Nephron progenitor cell (in vitro differentiated cells): ENCODE results near the gene PLSCR2.
"Not testable (repeated sequence)": the region's sequence is repeated elsewhere in the genome, so short reads cannot be mapped to it uniquely, and the experiment has no call there.

Experiments used
- DNase-seq: peaks from one replicate; pipeline ENCODE4 v3.0.0; 2021
- H3K27ac Mint-ChIP-seq: 2 replicates; pipeline ENCODE4 v1.8.0; 2021; ENCODE audit warnings: mild to moderate bottlenecking, moderate library complexity, mixed read lengths
- H3K27me3 Mint-ChIP-seq: 2 replicates; pipeline ENCODE4 v1.8.0; 2021; ENCODE audit warnings: mild to moderate bottlenecking, low read depth, mixed read lengths; ENCODE audit not compliant: poor library complexity
- H3K36me3 Mint-ChIP-seq: 2 replicates; pipeline ENCODE4 v1.8.0; 2021; ENCODE audit warnings: low read depth, mixed read lengths
- H3K4me1 Mint-ChIP-seq: 2 replicates; pipeline ENCODE4 v1.8.0; 2021; ENCODE audit warnings: mixed read lengths
- H3K4me3 Mint-ChIP-seq: 2 replicates; pipeline ENCODE4 v1.8.0; 2021; ENCODE audit warnings: mild to moderate bottlenecking, moderate library complexity, mixed read lengths
- H3K9me3 Mint-ChIP-seq: 2 replicates; pipeline ENCODE4 v1.8.0; 2021; ENCODE audit warnings: mild to moderate bottlenecking, moderate library complexity, mixed read lengths
- TF ChIP-seq, protein P1 (sequence below): fragments of 200-600 bp; sonication (generic); IDR thresholded peaks from 2 replicates; pipeline ENCODE4 v1.5.0; 2021; ENCODE audit warnings: antibody characterized with exemption

Gene PLSCR2

DNA sequence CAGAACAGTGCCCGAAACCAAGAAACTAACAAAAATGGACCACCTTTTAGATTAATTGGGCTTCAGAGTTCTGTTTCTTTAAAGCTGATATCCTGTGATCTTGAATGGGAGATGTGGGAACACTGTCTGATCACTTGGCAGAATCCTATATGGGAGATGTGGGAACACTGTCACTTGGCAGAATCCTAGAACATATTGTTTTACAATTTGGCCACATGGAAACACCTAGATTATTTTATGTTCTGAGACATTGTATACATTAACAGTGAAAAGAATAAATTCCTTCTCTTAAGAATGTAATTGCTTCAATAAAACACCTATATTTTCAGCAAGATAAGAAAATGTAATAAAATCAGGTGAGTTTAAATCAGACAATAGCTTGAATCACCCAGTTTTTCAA, 30.3 kb upstream of the PLSCR2 start:
- peaks cover 3% of the 10 kb centered on the region for H3K9me3 Mint-ChIP-seq
- no peak for DNase-seq
- H3K4me3 Mint-ChIP-seq: no peak overlapping the region
- H3K27ac Mint-ChIP-seq: no peak overlapping the region
- TF ChIP-seq, protein P1, sequence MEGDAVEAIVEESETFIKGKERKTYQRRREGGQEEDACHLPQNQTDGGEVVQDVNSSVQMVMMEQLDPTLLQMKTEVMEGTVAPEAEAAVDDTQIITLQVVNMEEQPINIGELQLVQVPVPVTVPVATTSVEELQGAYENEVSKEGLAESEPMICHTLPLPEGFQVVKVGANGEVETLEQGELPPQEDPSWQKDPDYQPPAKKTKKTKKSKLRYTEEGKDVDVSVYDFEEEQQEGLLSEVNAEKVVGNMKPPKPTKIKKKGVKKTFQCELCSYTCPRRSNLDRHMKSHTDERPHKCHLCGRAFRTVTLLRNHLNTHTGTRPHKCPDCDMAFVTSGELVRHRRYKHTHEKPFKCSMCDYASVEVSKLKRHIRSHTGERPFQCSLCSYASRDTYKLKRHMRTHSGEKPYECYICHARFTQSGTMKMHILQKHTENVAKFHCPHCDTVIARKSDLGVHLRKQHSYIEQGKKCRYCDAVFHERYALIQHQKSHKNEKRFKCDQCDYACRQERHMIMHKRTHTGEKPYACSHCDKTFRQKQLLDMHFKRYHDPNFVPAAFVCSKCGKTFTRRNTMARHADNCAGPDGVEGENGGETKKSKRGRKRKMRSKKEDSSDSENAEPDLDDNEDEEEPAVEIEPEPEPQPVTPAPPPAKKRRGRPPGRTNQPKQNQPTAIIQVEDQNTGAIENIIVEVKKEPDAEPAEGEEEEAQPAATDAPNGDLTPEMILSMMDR: no peak
- no peaks in the 10 kb centered on the region for H3K27me3 Mint-ChIP-seq
- H3K36me3 Mint-ChIP-seq: no peaks in the 10 kb centered on the region
- H3K4me1 Mint-ChIP-seq: peaks cover 8% of the 10 kb centered on the region

DNA sequence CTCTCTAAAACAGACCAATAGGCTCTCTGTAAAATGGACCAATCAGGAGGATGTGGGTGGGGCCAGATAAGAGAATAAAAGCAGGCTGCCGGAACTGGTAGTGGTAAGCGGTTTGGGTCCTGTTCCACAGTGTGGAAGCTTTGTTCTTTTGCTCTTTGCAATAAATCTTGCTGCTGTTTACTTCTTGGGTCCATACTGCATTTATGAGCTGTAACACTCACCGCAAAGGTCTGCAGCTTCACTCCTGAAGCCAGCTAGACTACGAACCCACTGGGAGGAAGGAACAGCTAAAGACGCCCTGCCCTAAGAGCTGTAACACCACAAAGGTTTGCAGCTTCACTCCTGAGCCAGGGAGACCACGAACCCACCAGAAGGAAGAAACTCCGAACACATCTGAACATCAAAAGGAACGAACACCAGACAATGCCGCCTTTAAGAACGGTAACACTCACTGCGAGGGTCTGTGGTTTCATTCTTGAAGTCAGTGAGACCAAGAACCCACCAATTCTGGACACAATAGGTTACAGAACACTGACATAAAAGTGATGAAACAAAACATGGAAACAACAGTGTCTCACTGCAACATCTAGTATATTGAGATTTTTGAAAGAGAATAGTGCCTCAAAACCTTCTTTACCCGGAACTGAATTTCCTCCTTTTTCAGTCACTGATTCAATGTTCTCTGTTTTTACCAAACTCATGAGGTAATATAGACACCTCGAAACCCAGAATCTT, 28.8 kb upstream of the PLSCR2 start:
- no peak for DNase-seq
- no peaks in the 10 kb centered on the region for H3K27me3 Mint-ChIP-seq
- no peaks in the 10 kb centered on the region for H3K9me3 Mint-ChIP-seq
- TF ChIP-seq, protein P1: no peak
- no peak overlapping the region for H3K4me3 Mint-ChIP-seq
- peak overlapping the region; percentile 22 for H3K27ac Mint-ChIP-seq
- peaks cover 2% of the 10 kb centered on the region for H3K4me1 Mint-ChIP-seq
- H3K36me3 Mint-ChIP-seq: no peaks in the 10 kb centered on the region

DNA sequence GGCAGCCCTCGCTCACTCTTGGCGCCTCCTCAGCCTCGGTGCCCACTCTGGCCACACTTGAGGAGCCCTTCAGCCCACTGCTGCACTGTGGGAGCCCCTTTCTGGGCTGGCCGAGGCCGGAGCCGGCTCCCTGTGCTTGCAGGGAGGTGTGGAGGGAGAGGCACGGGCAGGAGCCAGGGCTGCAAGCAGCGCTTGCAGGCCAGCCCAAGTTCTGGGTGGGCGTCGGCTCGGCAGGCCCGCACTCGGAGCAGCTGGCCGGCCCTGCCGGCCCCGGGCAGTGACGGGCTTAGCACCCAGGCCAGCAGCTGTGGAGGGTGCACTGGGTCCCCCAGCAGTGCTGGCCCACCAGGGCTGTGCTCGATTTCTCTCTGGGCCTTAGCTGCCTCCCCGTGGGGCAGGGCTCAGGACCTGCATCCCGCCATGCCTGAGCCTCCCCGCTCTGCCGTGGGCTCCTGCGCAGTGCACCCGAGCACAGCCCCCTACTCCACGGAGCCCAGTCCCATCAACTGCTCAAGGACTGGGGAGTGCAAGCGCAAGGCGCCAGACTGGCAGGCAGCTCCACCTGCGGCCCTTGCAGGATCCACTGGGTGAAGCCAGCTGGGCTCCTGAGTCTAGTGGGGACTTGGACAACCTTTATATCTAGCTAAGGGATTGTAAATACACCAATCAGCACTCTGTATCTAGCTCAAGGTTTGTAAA, 27.9 kb upstream of the PLSCR2 start:
- not testable (repeated sequence) for H3K4me3 Mint-ChIP-seq, DNase-seq, H3K36me3 Mint-ChIP-seq, H3K27ac Mint-ChIP-seq, H3K27me3 Mint-ChIP-seq, H3K4me1 Mint-ChIP-seq, H3K9me3 Mint-ChIP-seq

DNA sequence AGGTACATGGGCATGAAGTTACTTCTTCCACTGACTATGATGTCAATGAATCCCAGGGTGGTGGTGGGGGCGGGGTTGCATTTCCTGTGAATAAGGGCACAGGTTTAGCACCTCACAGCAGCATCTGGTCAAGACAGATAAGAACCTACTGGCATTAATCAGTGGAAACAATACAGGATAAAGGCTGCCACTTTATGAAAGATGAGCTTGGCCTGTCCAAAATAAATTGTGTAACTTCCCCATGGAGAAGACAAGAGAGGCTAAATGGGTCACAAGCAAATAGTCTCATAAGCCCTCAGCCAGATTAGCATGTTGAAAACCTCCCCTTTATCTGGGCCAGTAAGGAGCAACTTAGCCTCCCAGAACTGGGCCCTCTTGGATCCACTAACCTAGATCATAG, 27.4 kb upstream of the PLSCR2 start:
- no peak for DNase-seq
- TF ChIP-seq, protein P1: no peak
- Mint-ChIP-seq H3K4me3 (no peak overlapping the region), H3K27me3 (no peaks in the 10 kb centered on the region), H3K36me3 (no peaks in the 10 kb centered on the region), H3K9me3 (no peaks in the 10 kb centered on the region), H3K4me1 (no peaks in the 10 kb centered on the region), H3K27ac (no peak overlapping the region)

DNA sequence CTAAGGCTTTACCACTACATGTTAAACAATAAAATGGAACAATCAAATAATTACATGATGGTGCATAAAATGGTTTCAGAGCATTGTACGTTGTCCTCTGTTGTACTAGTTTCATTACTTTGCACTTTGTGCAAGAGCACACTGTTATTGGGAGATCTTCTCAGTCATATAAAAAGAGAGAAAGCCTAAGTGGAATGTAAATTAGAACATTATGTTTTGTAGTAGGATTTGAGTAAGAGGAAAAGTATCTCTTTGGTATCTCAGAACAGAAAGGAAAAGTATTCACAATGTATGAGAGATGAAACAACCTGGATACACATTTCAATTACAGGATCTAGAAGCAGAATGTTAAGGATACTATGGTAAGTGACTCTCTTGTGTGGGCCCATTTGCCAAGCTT, 26.9 kb upstream of the PLSCR2 start:
- DNase-seq: no peak
- Mint-ChIP-seq H3K27ac (no peak overlapping the region), H3K9me3 (no peaks in the 10 kb centered on the region), H3K36me3 (no peaks in the 10 kb centered on the region), H3K27me3 (no peaks in the 10 kb centered on the region), H3K4me1 (no peaks in the 10 kb centered on the region), H3K4me3 (no peak overlapping the region)
- TF ChIP-seq, protein P1: no peak

DNA sequence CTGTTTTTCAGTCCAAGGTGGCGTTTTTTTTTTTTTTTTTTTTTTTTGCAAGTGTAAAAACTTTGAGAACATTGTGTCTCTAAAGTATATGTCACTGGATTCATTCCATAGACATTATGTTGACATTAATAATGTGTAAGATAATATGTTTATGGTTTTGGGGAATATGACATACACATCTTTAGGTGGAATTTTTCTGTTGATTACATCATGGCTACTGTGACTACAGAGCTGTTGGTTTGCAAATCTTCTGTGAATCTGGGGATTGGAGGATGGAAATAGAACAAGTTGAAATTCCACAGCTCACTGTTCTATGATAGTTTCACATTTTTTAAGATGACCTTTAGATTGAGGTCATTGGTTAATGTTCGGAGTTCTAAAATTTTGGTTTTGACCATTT, 24.4 kb upstream of the PLSCR2 start:
- Mint-ChIP-seq H3K9me3 (no peaks in the 10 kb centered on the region), H3K4me3 (no peak overlapping the region), H3K27ac (no peak overlapping the region), H3K4me1 (no peaks in the 10 kb centered on the region), H3K27me3 (no peaks in the 10 kb centered on the region), H3K36me3 (no peaks in the 10 kb centered on the region)
- TF ChIP-seq, protein P1: no peak
- DNase-seq: no peak
